Subcutaneous adipose tissue (tissue), 4 donors: ENCODE results near the gene RAI14. TPM values are rescaled to one million over a fixed set of nuclear protein-coding genes. Genes with fewer than 3 reads are reported as not detected.

Experiments used
- total RNA-seq, 4 donors: library from RNA; depleted of rRNA; stranded (reverse); fragments of >200 nt; gene quantifications; one replicate each; pipeline ENCODE4 v1.1.0, GENCODE V29; 2016
- TF ChIP-seq, protein P1 (sequence below): fragments of 450-650 bp; IDR thresholded peaks from one replicate; pipeline ENCODE4 v1.5.1; 2016; ENCODE audit warnings: low read depth, mild to moderate bottlenecking, control low read depth, antibody characterized with exemption, moderate library complexity

The RAI14 gene
- total RNA-seq, 4 donors from 2014 or later, result 8.6 to 25.0 (median 13.2) TPM

DNA sequence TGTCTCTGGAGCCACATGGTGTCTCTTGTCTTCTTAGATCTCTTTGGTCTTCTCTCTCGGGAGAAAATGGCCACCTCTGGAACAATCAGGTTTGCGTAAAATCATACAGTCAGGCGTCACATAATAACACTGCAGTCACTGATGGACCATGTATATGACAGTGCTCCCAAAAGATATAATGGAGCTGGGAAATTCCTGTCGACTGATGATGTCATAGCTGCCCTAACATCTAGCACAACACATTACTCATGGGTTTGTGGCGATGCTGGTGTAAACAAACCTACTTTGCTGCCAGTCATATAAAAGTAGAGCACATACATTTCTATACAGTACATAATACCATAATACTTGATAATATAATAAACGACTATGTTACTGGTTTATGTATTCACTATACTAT lies 30.1 kb upstream of the RAI14 start:
- TF ChIP-seq, protein P1, sequence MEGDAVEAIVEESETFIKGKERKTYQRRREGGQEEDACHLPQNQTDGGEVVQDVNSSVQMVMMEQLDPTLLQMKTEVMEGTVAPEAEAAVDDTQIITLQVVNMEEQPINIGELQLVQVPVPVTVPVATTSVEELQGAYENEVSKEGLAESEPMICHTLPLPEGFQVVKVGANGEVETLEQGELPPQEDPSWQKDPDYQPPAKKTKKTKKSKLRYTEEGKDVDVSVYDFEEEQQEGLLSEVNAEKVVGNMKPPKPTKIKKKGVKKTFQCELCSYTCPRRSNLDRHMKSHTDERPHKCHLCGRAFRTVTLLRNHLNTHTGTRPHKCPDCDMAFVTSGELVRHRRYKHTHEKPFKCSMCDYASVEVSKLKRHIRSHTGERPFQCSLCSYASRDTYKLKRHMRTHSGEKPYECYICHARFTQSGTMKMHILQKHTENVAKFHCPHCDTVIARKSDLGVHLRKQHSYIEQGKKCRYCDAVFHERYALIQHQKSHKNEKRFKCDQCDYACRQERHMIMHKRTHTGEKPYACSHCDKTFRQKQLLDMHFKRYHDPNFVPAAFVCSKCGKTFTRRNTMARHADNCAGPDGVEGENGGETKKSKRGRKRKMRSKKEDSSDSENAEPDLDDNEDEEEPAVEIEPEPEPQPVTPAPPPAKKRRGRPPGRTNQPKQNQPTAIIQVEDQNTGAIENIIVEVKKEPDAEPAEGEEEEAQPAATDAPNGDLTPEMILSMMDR, result no peak

DNA sequence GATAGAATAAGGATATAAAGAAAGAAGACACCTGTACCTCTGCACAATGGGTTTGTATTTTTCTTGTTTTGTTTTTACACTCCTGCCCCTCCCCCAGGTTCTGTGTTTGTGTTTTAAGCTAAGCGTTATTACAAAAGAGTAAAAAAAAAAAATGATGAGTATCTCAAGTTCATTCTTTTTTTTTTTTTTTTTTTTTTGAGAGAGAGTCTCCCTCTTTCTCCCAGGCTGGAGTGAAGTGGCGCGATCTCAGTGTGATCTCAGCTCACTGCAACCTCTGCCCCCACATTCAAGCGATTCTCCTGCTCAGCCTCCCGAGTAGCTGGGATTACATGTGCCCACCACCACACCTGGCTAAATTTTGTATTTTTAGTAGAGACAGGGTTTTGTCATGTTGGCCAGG lies 29.4 kb upstream of the RAI14 start:
- TF ChIP-seq, protein P1, result no peak

DNA sequence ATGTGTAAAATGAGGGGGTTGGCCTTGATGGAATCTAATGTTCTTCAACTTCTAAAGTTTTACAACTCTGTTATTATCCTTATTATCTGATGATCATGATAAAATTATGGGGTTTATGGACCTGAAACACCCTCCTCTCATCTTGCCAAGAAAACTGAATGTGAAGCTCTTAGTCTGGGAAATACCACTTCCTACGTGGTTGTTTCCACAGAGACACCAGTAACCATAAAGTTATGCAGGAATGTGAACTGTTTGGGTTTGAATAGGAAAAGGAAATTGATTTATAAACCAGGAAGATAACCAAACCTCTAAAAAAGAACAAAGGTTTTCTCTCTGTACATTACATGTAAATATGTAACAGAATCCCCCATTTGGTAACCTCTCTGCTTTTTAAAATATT lies 28.3 kb upstream of the RAI14 start:
- TF ChIP-seq, protein P1, result no peak

DNA sequence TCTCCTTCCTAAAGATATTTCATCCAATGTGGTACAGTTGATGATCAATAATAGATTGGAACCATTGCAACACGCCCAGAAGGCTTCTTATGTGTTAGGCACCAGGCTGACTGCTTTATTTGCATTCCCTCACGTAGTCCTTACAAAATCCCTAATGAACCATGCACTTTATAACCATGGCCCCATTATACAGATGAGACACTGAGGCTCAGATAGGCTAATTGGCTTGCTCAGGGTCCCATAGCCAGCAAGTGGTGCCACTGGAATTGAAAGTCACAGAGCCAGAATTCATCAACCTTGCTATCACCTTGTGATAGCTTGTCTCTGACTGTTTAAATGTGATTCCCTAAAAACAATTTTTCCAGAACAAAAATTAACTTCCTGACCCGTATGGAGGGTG lies 27.8 kb upstream of the RAI14 start:
- TF ChIP-seq, protein P1, result no peak

DNA sequence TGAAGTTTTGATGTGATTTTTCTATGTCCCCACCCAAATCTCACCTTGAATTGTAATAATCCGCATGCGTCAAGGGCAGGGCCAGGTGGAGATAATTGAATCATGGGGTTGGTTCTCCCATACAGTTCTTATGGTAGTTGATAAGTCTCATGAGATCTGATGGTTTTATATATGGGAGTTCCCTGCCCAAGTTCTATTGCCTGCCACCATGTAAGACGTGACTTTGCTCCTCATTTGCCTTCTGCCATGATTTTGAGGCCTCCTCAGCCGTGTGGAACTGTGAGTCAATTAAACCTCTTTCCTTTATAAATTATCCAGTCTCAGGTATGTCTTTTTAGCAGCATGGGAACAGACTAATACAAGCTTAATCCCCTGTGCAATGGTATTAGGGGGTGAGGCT lies 25.5 kb upstream of the RAI14 start:
- TF ChIP-seq, protein P1, result no peak

DNA sequence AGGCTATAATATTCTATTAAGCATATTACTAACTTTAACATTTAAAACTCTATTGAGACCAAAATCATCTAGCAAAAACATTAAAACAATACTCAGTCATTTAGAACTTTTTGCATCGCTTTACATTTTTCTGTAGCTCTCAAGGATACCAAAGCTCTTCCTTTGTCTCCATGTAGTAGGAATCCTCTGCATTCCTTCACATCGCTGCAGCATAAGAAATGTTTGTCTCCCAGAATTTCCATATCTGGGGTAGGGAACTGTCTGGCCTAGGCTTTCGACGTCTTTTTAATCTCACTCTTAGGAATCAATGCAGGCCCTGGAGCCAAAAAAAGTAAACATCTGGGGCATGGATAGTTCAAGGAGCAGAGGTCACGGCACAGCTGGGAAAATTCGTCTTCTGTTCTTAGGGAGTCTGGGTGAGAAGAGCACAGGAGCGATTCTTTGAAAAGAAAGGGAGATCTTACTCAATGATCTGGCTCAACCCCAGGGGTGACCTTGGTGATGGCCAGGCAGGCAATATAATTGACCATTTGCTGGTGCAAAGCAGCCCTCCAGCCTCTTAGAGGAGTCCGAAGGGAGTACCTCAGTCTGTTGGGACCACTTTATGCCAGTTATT lies 23.2 kb upstream of the RAI14 start:
- TF ChIP-seq, protein P1, result no peak

DNA sequence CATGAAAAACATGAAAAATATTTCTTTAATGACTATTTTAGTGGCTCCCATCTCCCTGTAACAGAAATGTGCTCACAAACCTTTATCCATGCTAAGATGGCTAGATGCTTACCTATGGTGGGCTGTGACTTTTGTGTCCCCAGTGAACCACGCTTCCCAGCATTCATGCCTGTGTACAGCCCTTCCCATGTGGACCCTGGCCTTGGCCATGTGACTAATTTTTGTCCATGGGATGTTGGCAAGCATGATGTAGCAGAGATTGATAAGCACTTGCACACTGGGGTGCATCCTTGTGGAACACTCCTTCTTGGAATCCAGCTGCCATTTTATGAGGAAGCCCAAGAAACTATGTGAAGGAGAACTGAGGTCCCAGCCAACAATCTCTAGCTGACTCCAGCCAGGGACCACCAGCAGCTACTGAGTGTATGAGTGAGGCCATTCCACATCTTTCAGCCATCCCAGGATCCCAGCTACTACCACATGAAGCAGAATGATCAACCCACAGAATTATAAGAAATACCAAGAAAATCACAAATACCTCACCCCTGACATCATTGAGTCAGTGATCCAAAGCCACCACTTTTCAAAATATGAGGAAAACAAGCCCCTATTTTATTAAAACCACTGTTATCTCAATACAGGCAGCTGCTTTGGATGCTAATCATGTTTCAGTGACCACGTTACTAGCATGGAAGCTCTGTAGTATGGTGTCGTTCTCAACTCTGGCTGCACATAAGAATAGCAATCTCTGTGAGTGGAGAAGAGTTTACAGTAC lies 16.1 kb upstream of the RAI14 start:
- TF ChIP-seq, protein P1, result no peak
